ENCODE measurements around the gene SLC13A4. TPM values are rescaled to one million over a fixed set of nuclear protein-coding genes. Genes with fewer than 3 reads are reported as not detected.

SLC13A4 gene
- total and polyA plus RNA-seq, 4 donors = 0.17 to 1.3 (median 0.19) TPM

DNA sequence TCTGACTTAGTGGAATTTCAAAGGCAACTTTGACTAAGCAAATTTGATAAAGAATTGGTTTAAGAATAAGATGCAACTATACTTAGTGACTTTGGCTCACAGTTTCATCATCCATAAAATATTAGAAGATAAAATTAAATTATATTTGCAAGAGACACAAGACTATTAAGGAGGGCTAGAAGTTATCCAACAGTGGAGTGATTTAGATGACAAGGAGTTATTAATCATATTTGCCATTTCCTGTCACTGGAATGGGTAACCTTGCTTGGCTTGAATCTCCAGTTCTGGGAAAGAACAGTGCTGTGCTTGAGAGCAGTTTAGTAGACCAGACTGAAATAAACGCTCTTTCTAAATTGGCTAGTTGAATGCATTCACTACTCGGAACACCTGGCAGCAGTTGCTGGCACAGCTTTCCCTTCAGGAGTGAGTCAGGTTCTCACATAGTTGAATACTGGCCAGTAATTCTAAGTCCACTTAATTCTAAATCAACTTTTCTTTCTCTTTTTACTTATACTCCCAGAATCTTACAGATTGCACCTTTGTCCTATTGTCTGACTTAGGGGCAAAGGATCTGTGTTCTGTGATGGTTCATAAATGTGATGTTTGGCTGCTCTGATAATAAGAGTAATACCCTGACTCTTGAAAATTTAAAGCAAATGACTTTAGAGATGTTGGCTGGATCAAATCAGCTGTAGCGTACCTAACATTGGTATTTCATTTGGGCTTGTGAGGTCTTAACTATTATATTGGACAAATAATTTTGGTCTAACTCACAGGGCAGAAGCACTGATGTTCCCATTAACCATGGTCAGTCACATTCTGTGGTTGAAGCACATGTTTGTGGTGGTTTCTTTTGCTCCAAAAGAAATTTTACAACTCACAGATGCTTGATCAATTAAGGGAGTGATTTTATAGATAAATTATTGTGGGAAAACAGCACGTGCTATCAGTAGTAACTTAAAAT, 49.1 kb downstream of the SLC13A4 start:
- Histone ChIP-seq H3K36me3 (ENCODE audit: control insufficient read depth in 4 of 4, insufficient read depth in 4 of 4, low read length in 4 of 4) (peaks cover 6 to 12% (median 8%) of the 10 kb centered on the region in 4 donors), H3K4me3 (no peak overlapping the region), H3K27ac (ENCODE audit: low read depth in 1 of 2, low read length in 1 of 2) (peak overlapping the region in 1 of 2 donors; percentile 64), H3K4me1 (ENCODE audit: control insufficient read depth in 5 of 5, insufficient read depth in 5 of 5, low read length in 5 of 5) (peaks cover 0 to 14% (median 6%) of the 10 kb centered on the region in 5 donors), H3K27me3 (ENCODE audit: control insufficient read depth in 3 of 3, insufficient read depth in 3 of 3, low read length in 2 of 3) (no peaks in the 10 kb centered on the region), H3K9me3 (ENCODE audit: control insufficient read depth in 4 of 4, insufficient read depth in 3 of 4, low read length in 3 of 4) (no peaks in the 10 kb centered on the region), H3K9ac (ENCODE audit: insufficient read depth in 1 of 2, low read length in 2 of 2) (no peak overlapping the region)
- peak in 2 of 3 donors; percentile 27 to 58 for DNase-seq
- ATAC-seq (ENCODE audit: insufficient read depth, low FRiP score) = peak; percentile 68
- 78 to 88% methylated on average over 4 of the region's 4 CpGs for WGBS, 2 donors
- TF ChIP-seq, protein P1, sequence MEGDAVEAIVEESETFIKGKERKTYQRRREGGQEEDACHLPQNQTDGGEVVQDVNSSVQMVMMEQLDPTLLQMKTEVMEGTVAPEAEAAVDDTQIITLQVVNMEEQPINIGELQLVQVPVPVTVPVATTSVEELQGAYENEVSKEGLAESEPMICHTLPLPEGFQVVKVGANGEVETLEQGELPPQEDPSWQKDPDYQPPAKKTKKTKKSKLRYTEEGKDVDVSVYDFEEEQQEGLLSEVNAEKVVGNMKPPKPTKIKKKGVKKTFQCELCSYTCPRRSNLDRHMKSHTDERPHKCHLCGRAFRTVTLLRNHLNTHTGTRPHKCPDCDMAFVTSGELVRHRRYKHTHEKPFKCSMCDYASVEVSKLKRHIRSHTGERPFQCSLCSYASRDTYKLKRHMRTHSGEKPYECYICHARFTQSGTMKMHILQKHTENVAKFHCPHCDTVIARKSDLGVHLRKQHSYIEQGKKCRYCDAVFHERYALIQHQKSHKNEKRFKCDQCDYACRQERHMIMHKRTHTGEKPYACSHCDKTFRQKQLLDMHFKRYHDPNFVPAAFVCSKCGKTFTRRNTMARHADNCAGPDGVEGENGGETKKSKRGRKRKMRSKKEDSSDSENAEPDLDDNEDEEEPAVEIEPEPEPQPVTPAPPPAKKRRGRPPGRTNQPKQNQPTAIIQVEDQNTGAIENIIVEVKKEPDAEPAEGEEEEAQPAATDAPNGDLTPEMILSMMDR (IDR thresholded peaks at IDR 0.05; ENCODE audit: control extremely low read depth, extremely low read depth) = no peak

DNA sequence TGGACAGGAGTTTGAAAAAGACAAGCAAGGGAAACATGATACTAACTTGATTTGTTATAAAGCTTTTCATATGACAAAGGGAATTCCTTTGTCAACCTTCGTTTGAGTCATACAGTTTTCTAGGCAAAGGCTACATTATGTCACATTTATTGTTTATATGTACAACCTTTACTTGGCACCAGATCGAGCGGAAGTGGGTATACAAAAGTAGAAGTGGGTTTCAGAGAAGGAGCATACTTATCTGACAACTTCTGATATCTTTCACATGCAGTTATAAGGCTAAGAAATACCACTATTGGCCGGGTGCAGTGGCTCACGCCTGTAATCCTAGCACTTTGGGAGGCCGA, 54.7 kb downstream of the SLC13A4 start:
- WGBS, 2 donors = 57 to 78% methylated on average over 6 of the region's 6 CpGs
- TF ChIP-seq, protein P1 (IDR thresholded peaks at IDR 0.05; ENCODE audit: control extremely low read depth, extremely low read depth) = no peak
- Histone ChIP-seq H3K27me3 (ENCODE audit: control insufficient read depth in 3 of 3, insufficient read depth in 3 of 3, low read length in 2 of 3) (no peaks in the 10 kb centered on the region), H3K4me3 (no peak overlapping the region), H3K27ac (ENCODE audit: low read depth in 1 of 2, low read length in 1 of 2) (peak overlapping the region in 1 of 2 donors; percentile 58), H3K36me3 (ENCODE audit: control insufficient read depth in 4 of 4, insufficient read depth in 4 of 4, low read length in 4 of 4) (peaks cover 6 to 12% (median 8%) of the 10 kb centered on the region in 4 donors), H3K9me3 (ENCODE audit: control insufficient read depth in 4 of 4, insufficient read depth in 3 of 4, low read length in 3 of 4) (no peaks in the 10 kb centered on the region), H3K4me1 (ENCODE audit: control insufficient read depth in 5 of 5, insufficient read depth in 5 of 5, low read length in 5 of 5) (peaks cover 0 to 23% (median 5%) of the 10 kb centered on the region in 5 donors), H3K9ac (ENCODE audit: insufficient read depth in 1 of 2, low read length in 2 of 2) (no peak overlapping the region)
- ATAC-seq (ENCODE audit: insufficient read depth, low FRiP score) = no peak
- DNase-seq = no peak

DNA sequence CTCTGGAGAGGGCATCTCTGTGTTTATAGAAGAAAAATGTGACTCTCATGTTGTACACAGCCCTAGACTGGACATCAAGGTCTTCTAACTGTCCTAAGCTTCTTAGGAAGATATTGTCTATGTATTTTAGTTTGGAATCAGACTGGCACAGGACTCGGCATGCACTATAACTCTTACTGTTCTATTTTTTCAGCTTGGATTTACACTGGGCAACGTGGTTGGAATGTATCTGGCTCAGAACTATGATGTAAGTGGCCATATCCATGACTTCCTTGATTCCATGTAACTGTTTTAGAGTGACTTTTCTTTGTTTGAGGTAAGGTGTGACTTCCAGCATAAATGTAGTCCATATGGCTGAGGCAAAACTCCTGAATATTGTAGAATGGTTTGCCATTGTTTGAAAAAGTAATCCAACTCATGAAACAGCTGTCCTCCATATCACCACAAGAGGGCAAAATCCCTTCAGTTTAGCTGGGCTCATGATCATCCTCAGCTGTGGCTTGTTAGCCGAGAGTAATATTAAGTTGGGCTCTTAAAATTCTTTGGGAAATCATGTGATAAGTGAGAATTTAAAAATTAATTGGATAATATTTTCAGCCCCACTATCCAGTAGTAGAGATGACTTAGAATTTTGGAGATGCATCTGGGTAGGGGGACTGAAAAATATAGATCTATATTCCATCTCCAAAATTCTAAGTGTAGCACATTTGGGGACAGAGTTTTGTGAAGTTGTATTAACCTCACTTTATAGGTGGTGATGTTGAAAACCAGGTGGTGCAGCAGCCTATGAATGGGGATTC, 55.2 kb downstream of the SLC13A4 start:
- Histone ChIP-seq H3K9me3 (ENCODE audit: control insufficient read depth in 4 of 4, insufficient read depth in 3 of 4, low read length in 3 of 4) (no peaks in the 10 kb centered on the region), H3K4me3 (no peak overlapping the region), H3K27me3 (ENCODE audit: control insufficient read depth in 3 of 3, insufficient read depth in 3 of 3, low read length in 2 of 3) (no peaks in the 10 kb centered on the region), H3K4me1 (ENCODE audit: control insufficient read depth in 5 of 5, insufficient read depth in 5 of 5, low read length in 5 of 5) (peaks cover 0 to 18% (median 3%) of the 10 kb centered on the region in 5 donors), H3K9ac (ENCODE audit: insufficient read depth in 1 of 2, low read length in 2 of 2) (no peak overlapping the region), H3K36me3 (ENCODE audit: control insufficient read depth in 4 of 4, insufficient read depth in 4 of 4, low read length in 4 of 4) (peaks cover 4 to 12% (median 8%) of the 10 kb centered on the region in 4 donors), H3K27ac (ENCODE audit: low read depth in 1 of 2, low read length in 1 of 2) (peak overlapping the region in 1 of 2 donors; percentile 58)
- 50 to 68% methylated on average over 3 of the region's 3 CpGs for WGBS, 2 donors
- TF ChIP-seq, protein P1 (IDR thresholded peaks at IDR 0.05; ENCODE audit: control extremely low read depth, extremely low read depth) = peak; percentile 44
- ATAC-seq (ENCODE audit: insufficient read depth, low FRiP score) (peak; percentile 62), DNase-seq (peak; percentile 33 to 78 (median 77))
